Measurements from ENCODE around the gene PCNX3. TPM values are rescaled to one million over a fixed set of nuclear protein-coding genes. Genes with fewer than 3 reads are reported as not detected.

Gene PCNX3
- total and polyA plus RNA-seq, 10 of the 15 experiments (the other 5 are each of a cell fraction or from before 2014, with no cell fraction given), result 0.03 to 46.6 (median 8.4) TPM

DNA sequence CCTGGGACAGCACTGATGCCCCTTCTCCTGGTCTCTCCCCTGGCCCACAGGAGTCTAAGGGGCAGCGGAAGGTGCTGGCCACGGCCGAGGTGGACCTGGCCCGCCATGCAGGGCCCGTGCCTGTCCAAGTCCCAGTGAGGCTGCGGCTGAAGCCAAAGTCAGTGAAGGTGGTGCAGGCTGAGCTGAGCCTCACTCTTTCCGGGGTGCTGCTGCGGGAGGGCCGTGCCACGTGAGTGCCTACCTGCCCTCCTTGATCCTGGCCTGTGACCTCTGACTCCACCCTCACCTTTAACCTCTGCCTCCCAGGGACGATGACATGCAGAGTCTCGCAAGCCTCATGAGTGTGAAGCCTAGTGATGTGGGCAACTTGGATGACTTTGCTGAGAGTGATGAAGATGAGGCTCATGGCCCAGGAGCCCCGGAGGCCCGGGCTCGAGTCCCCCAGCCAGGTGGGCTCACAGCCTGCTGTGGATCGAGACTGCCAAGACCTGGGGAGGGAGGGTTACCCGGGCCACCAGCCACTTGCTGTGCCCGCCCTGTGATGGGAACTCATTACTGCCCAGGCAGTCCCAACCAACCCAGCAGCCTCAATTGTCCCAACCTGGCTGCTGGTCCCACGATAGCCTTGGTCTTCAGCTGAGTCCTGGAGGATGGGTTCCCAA, 35.4 kb upstream of the PCNX3 start:
- H3K4me3 ChIP-seq, result no peak overlapping the region
- ATAC-seq (no peak), FAIRE-seq (no peak), DNase-seq (ENCODE audit: low read depth, low spot score) (no peak)
- H3K9me3 ChIP-seq (replicated peaks; ENCODE audit: control insufficient read depth, insufficient read depth, low read length), result no peaks in the 10 kb centered on the region
- H4K20me1 ChIP-seq (ENCODE audit: control insufficient read depth, insufficient read depth), result no peaks in the 10 kb centered on the region; the same call in 1 of the 2 replicates
- ChIA-PET RAD21 (ENCODE audit: unreplicated experiment) (no interaction called here), SMC1A (ENCODE audit: uncharacterized antibody, unreplicated experiment) (no interaction called here), CTCF (interaction anchor here (0.8 to 5.7 kb wide), 2 partner anchors 8 to 10 kb away, joined by 3 to 130 read pairs; partner anchors contain the start of gene ZNRD2), POLR2A (interaction anchor here (0.6 kb wide), 1 partner anchor 209 kb away, joined by 4 read pairs; no protein-coding TSS in a partner anchor)
- H3K4me1 ChIP-seq (ENCODE audit: control insufficient read depth, insufficient read depth, low read length), result peaks cover 13% of the 10 kb centered on the region
- TF ChIP-seq NR2F1 (conservative IDR thresholded peaks at IDR 0.05) (peak; percentile 33; the same call in 1 of the 2 replicates), GATAD2B (conservative IDR thresholded peaks at IDR 0.05; ENCODE audit: low read depth) (no peak), POLR2A (IDR thresholded peaks at IDR 0.05; ENCODE audit: low read depth, low read length) (peak; percentile 23; the same call in 1 of the 2 replicates)
- H2AFZ ChIP-seq (ENCODE audit: control insufficient read depth, low read depth, low read length), result no peak overlapping the region
- in situ Hi-C loops (cut with MboI), result no loop called here
- H3K27ac ChIP-seq (ENCODE audit: control insufficient read depth, insufficient read depth), result no peak overlapping the region
- H3K9ac ChIP-seq (ENCODE audit: control insufficient read depth, insufficient read depth, low read length), result no peak overlapping the region
- no TSS peak for BruUV-seq (replicated peaks)
- no peak overlapping the region for H3K4me2 ChIP-seq (ENCODE audit: control insufficient read depth, insufficient read depth)
- peaks cover 38% of the 10 kb centered on the region for H3K79me2 ChIP-seq (ENCODE audit: control insufficient read depth, insufficient read depth, low read length)
- H3K27me3 ChIP-seq (replicated peaks in 1 of 2; ENCODE audit: control insufficient read depth in 2 of 2, insufficient read depth in 2 of 2, low read length in 1 of 2), result no peaks in the 10 kb centered on the region
- intact Hi-C loops (cut with micrococcal nuclease; ENCODE audit: unreplicated experiment), result no loop called here
- peaks cover 9 to 17% of the 10 kb centered on the region in 2 experiments; a peak in 3 of 4 replicates for H3K36me3 ChIP-seq (ENCODE audit: control insufficient read depth in 2 of 2, insufficient read depth in 2 of 2, low read length in 1 of 2)
- WGBS (ENCODE audit: insufficient coverage, insufficient replicate concordance, low lambda C conversion rate, missing lambda C conversion rate), result 97% methylated on average over 19 of the region's 19 CpGs

DNA sequence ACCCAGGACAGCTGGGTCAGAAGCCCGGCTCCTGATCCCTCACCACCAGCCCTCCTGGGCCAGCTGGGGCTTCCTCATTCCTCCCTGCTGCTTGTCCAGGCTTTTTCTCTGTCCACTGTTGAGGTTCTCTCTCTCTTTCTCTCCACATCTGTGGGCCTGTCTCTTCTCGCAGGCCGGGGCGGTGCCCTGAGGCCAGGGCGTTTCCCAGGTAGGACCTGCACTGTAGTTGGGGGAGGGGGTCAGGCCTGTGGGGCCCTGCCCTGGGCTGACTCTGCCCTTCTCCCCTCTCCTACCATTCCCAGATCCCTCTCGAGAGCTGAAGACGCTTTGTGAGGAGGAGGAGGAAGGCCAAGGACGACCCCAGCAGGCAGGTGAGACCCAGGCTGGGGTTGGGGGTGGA, 34.8 kb upstream of the PCNX3 start:
- SMC1A ChIA-PET (ENCODE audit: uncharacterized antibody, unreplicated experiment), result no interaction called here
- FAIRE-seq (no peak), DNase-seq (ENCODE audit: low read depth, low spot score) (no peak), ATAC-seq (no peak)
- H3K27ac ChIP-seq (ENCODE audit: control insufficient read depth, insufficient read depth), result no peak overlapping the region
- peaks cover 10 to 17% of the 10 kb centered on the region in 2 experiments; a peak in 3 of 4 replicates for H3K36me3 ChIP-seq (ENCODE audit: control insufficient read depth in 2 of 2, insufficient read depth in 2 of 2, low read length in 1 of 2)
- no TSS peak for BruUV-seq (replicated peaks)
- peaks cover 33% of the 10 kb centered on the region for H3K79me2 ChIP-seq (ENCODE audit: control insufficient read depth, insufficient read depth, low read length)
- no peaks in the 10 kb centered on the region; the same call in 1 of the 2 replicates for H4K20me1 ChIP-seq (ENCODE audit: control insufficient read depth, insufficient read depth)
- in situ Hi-C loops (cut with MboI) (no loop called here), intact Hi-C loops (cut with micrococcal nuclease; ENCODE audit: unreplicated experiment) (no loop called here)
- WGBS (ENCODE audit: insufficient coverage, insufficient replicate concordance, low lambda C conversion rate, missing lambda C conversion rate), result 97% methylated on average over 8 of the region's 8 CpGs
- H3K4me1 ChIP-seq (ENCODE audit: control insufficient read depth, insufficient read depth, low read length), result peaks cover 18% of the 10 kb centered on the region
- H3K4me3 ChIP-seq, result no peak overlapping the region
- TF ChIP-seq, protein P1, sequence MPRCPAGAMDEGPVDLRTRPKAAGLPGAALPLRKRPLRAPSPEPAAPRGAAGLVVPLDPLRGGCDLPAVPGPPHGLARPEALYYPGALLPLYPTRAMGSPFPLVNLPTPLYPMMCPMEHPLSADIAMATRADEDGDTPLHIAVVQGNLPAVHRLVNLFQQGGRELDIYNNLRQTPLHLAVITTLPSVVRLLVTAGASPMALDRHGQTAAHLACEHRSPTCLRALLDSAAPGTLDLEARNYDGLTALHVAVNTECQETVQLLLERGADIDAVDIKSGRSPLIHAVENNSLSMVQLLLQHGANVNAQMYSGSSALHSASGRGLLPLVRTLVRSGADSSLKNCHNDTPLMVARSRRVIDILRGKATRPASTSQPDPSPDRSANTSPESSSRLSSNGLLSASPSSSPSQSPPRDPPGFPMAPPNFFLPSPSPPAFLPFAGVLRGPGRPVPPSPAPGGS (IDR thresholded peaks at IDR 0.05; ENCODE audit: borderline replicate concordance, insufficient read depth, low read depth, low read length, poor library complexity, severe bottlenecking), result no peak
- no peak for TF ChIP-seq JUNB (IDR thresholded peaks at IDR 0.05)
- H3K4me2 ChIP-seq (ENCODE audit: control insufficient read depth, insufficient read depth), result no peak overlapping the region
- POLR2A ChIA-PET, result interaction anchor here (0.5 kb wide), 1 partner anchor 131 kb away, joined by 3 read pairs; no protein-coding TSS in a partner anchor
- H3K27me3 ChIP-seq (replicated peaks in 1 of 2; ENCODE audit: control insufficient read depth in 2 of 2, insufficient read depth in 2 of 2, low read length in 1 of 2), result no peaks in the 10 kb centered on the region
- RAD21 ChIA-PET (ENCODE audit: unreplicated experiment), result no interaction called here
- H3K9me3 ChIP-seq (replicated peaks; ENCODE audit: control insufficient read depth, insufficient read depth, low read length), result no peaks in the 10 kb centered on the region
- no peak overlapping the region for H3K9ac ChIP-seq (ENCODE audit: control insufficient read depth, insufficient read depth, low read length)
- H2AFZ ChIP-seq (ENCODE audit: control insufficient read depth, low read depth, low read length), result no peak overlapping the region
- CTCF ChIA-PET, result no interaction called here
